Right renal cortex interstitium (tissue), 3 donors: ENCODE data around the gene TAF1C. TPM values are rescaled to one million over a fixed set of nuclear protein-coding genes. Genes with fewer than 3 reads are reported as not detected.

Experiments
- DNase-seq, 3 donors: peaks; one replicate each; pipeline ENCODE4 v3.0.0-alpha.2; 2013; ENCODE audit warnings: low read depth in 3 of 3, low spot score in 2 of 3
- polyA plus RNA-seq, 3 donors: library from polyadenylated mRNA; unstranded; fragments of 120-200 nt; gene quantifications; one replicate each; pipeline ENCODE4 v1.2.1, GENCODE V29; 2013; ENCODE audit not compliant: insufficient read length in 3 of 3

Gene TAF1C
- polyA plus RNA-seq, 3 donors: 21.5 to 31.1 (median 26.9) TPM

GRCh38 chr16:84161037-84161436 lies 25.8 kb downstream of the TAF1C start:
- no peak for DNase-seq

- no peak for DNase-seq
Measured at GRCh38 chr16:84159800-84160199, 27.1 kb downstream of the TAF1C start.

- DNase-seq: no peak
Measured at GRCh38 chr16:84159007-84159406, 27.9 kb downstream of the TAF1C start.

GRCh38 chr16:84156342-84156784 lies 30.5 kb downstream of the TAF1C start:
- DNase-seq: no peak

DNA sequence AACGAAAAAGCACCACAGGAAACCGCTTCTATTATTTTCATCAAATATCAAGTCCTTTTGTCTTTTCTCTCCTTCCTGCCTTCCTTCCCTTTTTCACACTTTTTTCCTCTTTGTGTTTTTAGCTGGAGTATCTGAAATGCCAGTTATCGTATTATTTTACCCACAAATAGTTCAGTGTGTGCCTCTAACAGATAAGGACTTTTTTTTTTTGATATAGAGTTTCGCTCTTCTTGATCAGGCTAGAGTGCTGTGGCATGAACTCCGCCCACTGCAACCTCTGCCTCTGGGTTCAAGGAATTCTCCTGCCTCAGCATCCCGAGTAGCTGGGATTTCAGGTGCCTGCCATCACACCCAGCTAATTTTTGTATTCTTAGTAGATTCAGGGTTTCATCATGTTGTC lies 31.1 kb downstream of the TAF1C start:
- no peak for DNase-seq

DNA sequence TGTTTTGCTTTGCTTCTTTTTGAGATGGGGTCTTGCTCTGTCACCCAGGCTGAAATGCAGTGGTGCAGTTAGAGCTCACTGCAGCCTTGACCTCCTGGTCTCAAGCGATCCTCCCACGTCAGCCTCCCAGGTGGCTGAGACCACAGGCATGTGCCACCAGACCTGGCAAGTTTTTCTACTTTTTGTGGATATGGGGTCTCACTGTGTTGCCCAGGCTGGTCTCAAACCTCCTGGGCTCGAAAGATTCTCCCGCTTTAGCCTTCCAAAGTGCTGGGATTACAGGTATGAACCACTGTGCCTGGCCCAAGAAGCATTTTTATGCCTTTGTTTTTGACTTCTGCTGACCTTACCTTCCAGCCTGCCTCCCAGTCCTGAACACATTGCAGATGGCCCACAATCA lies 31.6 kb downstream of the TAF1C start:
- DNase-seq: no peak

- DNase-seq: no peak
Measured at GRCh38 chr16:84153660-84154214, 33.1 kb downstream of the TAF1C start.

GRCh38 chr16:84150926-84151325 lies 35.9 kb downstream of the TAF1C start:
- DNase-seq: no peak

DNA sequence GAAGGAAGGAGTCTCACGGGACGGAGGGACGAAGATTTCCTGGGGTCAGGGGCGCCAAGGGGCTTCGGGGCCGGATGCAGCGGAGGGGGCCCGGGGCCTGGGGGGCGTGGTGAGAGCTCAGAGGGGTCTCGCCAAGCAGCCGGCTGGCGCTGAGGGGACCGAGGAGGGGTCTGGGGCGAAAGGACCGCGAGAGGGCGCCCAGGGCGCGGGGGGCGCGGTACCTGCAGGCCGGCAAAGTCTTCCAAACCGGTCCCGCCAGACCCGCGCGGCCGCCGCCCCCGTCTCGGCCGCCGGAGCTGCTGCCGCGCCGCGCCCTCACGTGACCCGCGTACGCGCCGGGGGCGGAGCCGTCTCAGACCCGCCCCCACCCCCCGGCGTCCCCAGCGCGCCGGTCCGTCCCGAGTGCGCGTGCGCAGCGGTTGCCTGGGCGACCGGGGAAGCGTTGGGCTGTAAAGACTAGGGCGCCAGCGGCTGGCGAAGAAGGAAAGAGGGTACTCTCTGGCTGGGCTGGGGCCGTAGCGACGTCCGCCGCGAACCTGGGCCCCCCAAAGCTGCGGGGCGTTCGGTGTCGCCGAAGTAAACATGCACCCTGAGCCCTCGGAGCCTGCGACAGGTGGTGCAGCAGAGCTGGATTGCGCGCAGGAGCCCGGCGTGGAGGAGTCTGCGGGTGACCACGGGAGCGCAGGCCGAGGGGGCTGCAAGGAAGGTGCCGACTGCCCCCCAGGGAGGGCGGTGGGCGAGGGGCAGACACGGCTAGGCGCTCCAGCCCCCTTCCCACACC lies 41.8 kb downstream of the TAF1C start, which contains the start of the genes DNAAF1 and HSDL1:
TSS of gene DNAAF1 (plus strand) at position 450 of the 781 bp plus-strand sequence. CDS start at position 583, 133 bp downstream.
TSS of gene HSDL1 (minus strand) at position 319 of the 781 bp plus-strand sequence. CDS start 13,856 bp downstream, outside the sequence.
- DNase-seq: peak; percentile 63 to 86 (median 73)

DNA sequence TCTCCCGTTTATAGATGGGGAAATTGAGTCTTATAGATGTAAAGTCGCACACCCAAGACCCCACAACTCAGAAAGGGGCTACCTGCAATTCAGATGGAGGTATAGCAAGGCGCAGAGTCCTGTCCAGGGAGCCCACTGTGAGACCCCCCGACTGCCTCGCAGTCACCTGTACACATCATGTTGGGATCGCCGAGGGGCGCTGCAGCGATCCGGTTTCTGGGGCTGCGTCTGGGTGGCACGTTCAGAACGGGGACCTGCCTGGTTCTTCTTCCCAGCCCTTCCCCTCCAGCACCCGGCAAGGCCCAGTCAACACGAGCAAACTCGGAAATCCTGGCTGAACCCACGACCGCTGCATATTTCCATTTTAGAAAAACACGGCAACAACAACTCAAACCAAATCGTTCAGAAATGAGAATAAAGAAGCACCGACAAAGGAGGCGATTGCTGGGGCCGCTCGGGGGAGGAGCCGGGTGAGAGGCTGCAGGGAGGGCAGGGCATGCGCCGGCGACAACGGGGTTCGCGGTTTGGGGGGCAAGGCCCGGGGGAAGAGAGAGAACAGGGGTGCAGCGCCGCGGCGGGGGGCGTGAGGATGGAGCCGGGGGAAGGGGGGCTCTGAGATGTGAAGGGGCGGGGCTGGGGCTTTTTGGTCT lies 42.5 kb downstream of the TAF1C start:
- no peak for DNase-seq

DNA sequence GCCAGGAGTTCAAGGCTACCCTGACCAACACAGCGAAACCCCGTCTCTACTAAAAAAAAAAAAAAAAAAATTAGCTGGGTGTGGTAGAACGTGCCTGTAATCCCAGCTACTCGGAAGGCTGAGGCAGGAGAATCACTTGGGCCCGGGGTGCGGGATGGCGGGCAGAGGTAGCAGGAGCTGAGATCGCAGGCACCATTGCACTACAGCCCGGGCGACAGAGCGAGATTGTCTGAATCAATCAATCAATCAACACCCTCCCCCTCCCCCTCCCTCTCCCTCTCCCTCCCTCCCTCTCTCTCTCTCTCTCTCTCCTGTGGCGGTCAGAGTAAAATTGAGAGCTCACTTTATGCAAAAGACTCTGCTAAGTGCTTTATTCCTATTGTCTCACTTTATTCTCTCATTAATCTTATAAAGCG lies 43.1 kb downstream of the TAF1C start:
- DNase-seq: no peak

- no peak for DNase-seq
Measured at GRCh38 chr16:84143081-84143480, 43.8 kb downstream of the TAF1C start.

- no peak for DNase-seq
Measured at GRCh38 chr16:84141143-84141670, 45.6 kb downstream of the TAF1C start.

- DNase-seq: no peak
Measured at GRCh38 chr16:84139628-84140258, 47.1 kb downstream of the TAF1C start.

DNA sequence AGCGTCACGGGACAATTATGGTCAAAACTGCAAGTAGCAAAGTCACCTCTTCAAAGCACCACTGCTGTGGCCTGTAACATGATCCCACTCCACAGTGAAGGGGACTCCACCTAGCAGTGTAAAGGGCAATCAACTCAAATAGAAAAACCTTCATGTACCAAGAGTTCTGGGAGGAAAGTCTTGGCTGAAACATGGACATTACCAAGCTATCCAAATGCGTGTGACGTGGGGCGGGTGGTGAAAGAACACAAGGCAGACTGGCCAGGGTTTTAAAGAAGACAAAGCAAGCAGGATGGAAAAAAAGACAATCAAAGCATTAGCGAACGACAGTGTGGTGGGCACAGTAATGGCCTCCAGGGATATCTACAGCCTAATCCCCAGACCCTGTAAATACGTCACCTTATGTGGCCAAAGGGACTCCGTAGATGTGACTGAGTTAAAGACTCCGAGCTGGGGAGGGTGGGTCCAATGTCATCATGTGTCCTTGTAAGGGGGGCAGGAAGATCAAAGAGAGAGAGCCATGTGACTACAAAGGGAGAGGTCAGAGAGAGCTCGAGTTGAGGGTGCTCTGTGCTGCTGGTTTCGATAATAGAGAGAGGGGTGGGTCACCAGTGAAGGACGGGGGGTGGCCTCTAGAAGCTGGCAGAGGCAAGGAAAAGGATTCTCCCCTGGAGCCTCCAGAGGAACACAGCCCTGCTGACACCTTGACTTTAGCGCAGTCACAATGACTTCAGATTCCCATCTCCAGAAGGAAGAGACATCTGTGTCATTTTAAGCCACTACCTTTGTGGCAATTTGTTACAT lies 47.8 kb downstream of the TAF1C start:
- no peak for DNase-seq

DNA sequence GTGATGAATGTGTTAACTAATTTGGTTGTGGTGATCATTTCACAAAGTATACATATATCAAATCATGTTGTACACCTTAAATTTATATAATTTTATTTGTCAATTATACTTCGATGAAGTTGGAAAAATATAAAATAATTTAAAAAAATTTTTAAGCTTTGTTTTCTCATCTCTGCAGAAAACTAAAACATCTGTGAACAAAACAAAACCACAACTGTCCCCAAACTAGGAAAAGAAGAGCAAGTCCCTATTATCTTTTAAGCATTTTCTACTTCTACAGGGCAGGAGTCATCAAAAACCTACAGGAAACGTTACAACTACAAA lies 48.4 kb downstream of the TAF1C start:
- DNase-seq: no peak

DNA sequence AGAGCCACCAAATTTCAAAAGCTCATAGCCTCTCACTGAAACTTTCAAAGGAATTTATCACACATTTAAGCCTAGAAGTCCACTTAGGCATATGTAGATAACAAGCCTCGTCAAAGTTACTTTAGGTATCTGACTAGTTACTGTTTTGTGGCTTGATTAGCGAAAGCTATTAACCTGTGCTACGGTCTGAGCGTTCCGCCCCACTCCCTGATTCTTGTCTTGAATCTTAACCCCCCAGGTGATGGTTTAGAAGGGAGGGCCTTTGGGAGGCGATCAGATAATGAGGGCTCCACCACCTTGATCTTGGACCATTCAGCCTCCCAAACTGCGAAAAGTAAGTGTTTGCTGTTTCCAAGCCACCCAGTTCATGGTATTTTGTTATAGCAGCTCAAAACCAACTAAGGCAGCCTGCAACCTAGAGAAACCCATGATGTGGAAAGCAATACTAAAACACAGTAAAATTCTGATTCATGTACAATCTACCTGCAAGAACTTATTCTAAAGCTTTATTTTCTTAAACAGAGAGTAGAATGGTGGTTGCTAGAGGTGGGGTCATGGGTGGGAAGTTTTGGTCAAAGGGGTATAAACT lies 49.0 kb downstream of the TAF1C start:
- DNase-seq: no peak

DNA sequence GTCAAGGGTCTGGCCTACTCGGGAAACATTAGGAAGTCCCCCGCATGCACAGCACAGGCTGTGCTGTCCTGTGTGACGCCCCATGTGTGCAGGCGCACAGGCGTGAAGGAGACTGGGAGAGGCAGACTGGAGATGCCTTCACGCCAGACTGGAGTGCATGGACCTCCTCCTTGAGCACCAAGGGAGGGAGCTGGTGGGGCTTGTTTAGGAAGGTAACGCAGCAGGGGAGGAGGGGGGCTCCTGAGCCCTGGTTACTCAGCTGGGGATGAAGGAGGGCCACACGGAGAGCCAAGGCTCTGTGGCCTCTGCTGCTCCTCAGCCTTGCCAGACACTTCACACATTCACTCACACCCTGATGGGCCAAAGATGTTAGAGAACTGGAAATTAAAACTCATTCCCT lies 49.6 kb downstream of the TAF1C start:
- no peak for DNase-seq

DNA sequence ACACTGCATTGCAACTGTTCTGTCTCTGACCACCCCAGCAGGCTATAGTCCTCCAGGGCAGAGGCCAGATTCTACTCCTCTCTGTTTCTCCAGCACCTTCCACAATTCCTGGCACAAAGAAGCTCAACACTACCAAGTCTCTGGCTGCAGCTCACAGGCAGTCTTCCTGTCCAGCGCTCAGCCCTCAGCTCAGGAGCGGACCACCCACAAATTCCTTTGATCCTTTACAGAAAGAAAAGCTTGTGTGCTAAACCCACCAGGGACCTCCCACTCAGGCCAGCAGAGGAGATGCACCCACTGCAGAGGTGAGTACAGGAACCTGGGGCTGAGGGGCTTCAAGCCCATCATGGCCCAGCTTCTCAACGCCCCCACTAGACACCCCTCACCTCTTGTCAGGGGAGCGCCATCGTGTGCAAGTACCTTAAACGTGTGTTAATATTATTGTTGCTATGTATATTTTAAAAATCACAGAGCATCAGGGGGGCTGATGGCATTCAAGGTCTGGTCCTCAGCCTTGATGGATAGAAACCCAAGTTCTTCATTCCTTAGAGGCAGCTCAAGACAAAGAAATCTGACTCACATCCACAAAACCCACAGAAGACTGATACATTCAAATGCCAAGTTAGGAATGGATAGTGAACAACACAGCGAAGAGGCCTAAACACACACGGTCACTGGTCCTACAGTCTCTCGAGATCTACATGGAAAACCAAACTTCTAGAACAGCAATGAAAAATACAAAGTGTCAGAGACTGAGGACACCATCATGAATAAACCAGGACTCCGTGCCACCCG lies 50.3 kb downstream of the TAF1C start:
- DNase-seq: no peak
